GOT3 (cell line): ENCODE results near the gene PGAP1.

Experiments
- DNase-seq: peaks from one replicate; lab custom pipeline; 2025; ENCODE audit warnings: mixed read lengths; lab: John Stamatoyannopoulos, UW

PGAP1 gene

DNA sequence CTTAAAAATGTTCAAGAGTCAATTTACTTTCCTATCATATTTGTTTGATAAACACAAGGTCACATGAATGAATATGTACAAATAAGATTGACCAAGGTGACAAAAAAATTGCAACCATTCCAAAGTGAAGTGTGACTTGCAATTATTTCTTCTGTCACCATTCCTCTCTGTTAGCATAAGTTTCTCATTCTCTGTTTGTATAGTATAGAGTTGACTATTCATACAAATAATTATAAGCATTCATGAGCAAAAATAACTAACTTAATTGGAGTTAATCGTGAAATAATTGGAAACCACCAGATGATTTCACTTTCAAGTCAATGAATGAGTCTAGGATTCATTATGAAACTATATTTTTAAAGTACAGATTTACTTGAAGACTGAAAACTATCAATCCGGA, 42.1 kb downstream of the PGAP1 start:
- DNase-seq, result no peak

DNA sequence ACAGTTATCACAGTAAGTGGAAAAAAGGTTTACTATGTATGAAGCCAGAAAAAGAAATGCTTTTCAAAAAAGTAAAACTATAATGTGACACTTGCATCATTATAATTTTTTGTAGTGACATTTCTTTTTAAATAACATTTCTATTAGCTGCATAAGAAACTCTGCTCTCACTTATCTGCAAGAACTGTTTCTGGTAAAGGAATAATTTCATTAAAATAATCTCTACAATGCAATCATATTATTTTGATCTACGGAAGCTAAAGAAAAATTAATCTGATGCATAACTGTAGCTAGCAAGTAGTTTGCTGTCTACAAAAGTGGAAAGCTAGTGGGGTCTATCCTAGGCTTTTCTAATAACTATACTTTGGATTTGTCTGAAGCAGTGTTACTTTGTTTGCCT, 50.1 kb downstream of the PGAP1 start:
- no peak for DNase-seq

DNA sequence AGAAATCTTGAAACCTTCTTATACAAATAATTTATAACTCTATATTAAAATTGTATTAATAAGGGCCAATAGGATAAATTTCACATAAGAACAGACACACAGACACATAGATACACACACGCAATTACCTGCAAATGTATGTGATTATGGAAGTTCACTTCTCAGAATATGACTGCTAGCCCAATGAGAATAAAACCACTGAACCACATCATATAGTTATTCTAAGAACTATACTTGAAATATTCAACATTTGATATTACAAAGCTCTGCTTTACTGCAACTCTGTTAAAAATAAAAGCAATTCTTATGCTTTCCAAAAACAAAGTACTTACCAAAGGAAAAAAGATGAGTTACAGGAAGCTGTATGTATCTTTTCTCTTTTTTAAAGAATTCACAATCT, 51.1 kb downstream of the PGAP1 start:
- DNase-seq, result no peak

DNA sequence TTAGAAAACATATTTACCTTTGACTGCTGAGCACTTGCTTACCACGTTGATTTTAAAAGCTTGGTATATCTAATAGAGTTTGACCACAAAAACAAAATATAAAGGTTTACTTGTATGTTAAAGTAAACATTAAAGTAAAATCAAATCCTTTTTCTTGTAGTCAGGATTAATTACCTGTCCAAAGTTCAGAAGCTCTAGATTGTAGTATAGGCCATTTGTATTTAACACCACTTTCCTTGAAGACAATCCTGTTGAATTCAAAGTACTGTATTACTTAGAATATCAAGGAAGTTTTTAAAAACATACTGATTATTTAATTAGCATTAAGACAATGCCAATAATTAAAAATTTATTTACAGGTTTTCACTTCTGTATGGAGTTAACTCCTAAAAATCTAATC, 53.0 kb downstream of the PGAP1 start:
- DNase-seq, result no peak

DNA sequence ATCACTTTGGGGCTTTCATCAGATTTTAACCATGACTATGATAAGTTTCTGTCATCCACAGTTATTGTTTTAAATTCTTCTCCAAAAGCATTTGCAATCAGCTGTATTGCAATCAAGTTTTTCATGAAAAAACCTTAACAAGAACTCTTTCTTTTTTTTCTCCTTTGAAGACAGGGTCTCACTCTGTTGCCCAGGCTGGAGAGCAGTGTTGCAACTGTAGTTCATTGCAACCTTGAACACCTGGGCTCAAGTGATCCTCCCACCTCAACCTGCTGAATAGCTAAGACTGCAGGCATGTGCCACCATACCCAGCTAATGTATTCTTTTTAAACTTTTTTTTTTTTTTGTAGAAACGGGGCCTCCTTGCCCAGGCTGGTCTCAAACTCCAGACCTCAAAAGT, 71.9 kb downstream of the PGAP1 start:
- no peak for DNase-seq

DNA sequence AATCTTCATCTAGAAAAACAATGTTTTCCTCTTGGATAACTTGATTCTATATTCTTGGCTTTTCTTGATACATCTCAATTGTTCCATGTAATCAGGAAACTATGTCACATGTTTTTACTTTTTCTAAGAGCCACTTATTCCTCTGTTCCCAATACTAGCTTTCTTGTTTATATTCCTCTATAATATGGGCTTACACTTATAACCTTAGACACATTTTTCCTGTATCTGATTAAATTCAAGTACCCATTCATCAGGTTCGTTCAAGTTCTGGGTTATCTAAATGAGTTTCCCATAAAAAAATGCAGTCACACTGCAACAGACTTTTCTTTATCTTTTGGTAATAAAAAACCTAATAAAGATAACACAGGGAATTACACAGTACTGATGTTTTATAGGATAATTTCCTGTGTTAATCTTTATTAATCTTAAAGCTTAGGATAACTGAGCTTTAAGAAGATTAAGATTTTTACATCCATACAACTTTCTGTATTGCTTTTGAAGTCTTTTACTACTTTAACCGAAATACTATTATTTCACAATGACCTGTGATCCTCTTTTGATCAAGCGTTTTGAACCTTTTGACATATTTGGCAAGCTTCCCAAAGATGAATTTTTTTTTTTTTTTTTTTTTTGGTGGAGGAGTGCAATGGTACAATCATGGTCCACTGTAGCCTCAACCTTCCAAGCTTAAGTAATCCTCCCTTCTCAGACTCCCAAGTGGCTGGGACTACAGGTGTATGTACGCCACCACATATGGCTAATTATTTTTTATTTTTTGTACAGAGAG, 73.0 kb downstream of the PGAP1 start:
- DNase-seq, result no peak

DNA sequence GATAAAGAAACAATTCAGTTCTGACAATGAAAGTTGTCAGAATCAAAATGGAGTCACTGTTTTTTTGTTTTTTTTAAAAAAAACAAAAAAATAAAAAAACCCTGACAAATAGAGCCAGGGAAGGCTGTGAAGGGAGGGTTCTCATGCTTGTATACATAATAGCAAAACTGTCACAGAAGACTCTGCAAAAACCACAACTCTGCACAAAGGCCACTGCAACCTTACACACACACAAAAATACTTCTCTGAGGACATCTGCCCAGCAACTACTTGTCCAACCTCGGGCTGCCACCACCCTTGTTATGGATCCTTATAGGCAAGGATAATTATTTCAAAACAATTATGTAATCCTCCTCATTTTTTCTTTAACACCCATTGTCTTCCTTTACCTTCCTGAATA, 75.4 kb downstream of the PGAP1 start:
- DNase-seq, result no peak

DNA sequence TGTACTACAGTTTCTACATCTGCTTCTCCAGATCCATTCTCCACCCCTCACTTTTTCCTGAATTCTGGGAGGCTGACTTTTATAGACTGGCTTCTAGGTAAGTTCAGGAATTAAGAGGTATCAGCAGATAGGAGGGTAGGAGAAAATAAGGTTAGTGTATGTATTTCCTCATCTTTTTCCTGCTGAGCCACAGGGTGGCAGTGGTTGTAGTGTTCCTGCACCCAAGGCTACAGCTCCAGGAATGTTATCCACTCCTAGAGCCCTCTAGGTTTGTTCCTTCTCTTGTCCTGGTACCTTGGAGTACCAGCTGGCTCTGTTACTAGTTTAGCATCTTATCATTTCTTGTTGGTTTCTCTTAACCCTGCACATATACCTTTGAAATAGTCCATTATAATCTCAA, 76.6 kb downstream of the PGAP1 start:
- DNase-seq, result no peak

DNA sequence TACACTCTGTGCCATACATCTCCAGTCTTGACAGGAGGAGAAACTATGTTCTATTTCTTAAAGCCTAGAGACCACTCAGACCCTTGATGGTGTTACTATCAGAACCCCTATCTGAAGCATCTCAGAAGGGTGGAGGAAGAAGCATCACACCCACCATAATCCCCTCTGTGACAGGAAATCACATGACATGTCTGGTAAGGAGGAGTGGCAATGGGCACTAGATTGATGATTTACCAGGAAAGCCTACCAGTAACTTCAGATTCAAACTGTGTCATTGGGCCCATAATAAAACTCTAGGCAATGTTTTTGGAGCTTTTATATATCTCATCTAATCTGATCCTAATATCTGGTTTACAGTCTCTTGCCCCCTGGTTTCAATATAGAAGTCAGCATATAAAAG, 80.2 kb downstream of the PGAP1 start:
- DNase-seq, result no peak

DNA sequence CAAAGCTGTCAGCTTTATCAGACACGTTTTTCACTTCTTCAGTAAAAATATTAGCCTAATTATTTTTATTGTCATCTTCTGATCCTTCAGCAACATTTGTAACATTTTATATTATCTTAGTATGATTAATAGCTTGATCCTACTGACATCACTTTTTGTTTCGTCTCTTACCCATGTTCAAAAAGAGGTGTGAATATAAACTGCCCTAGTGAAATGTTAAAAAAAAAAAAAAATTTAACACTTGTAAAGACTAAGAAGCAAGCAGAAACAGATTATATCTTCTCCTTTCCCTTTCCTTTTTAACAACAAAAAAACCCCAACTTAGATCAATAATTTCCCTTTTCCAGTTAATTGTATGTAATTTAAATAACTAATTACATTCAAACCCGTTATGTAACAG, 81.1 kb downstream of the PGAP1 start:
- no peak for DNase-seq

DNA sequence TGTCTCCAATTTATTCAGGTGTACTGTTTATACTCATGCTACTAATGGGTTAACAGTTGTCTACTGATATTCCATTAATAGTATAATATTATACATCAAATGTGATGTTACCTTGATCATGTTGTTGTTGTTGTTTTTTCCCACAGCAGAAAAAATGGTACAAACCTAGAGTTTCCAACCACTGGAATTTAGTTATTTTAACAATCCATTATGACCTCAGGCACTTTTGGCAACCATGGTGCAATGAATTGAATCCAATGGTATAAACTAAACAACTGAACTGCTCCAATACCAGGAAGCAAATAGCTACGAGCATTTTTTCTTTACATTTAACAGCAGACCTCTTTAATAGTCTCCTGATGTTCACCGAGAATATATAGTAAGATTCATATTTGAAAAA, 86.3 kb downstream of the PGAP1 start:
- DNase-seq, result no peak

DNA sequence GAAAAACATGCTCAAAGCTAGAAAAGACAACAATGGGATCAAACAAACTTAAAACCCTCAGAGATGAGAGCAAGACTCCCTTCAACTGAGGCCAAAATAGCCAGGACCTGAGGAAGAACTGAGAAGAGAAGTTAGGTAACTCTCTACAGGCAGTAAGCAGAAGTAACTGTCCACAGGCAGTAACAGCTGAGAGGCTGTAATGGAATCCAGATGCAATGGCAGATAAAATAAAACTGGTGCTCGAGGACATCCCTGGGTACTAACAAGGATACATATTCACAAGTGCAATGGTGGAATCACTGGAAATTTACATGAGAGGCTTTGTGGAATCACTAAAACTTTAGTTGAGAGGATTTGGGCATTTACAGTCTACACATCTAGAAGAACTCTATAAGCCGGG, 86.9 kb downstream of the PGAP1 start:
- DNase-seq, result no peak

DNA sequence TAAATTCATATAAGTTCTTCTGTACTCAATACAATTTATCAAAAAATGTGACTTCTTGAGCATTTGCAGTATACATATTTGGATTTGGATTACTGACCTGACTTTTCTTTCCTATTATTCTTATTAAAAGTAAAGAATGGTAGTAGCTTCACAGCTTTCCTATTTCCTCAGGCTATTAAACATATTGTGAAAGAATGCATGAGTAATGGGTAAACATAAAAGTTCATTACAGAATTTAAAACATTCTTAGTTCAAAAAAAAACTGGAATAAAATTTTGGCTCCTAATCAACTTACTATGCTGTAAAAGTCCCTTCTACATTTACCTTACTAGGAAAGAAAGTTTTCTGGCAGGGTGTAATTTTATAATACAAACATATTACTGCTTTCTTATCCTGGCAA, 90.1 kb downstream of the PGAP1 start:
- no peak for DNase-seq

DNA sequence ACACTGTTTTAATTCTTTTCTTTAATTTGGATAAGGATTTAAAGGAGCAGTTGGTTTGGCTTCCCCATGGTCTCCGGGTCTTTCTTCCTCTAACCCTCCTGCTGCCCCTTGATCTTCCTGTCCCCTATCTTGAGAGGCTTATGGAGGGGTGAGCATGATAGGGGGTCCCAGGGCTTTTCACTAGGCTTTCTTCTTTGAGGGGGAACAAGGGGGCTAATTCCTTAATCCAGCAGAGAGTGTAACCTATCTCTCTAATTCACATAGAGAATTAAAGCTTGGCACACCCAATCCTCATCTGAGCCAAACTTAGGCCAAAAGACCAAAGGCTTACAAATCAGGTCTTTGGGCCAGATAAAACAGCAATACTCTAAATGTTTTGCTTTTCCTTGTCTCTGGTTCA, 95.8 kb downstream of the PGAP1 start:
- DNase-seq, result no peak

DNA sequence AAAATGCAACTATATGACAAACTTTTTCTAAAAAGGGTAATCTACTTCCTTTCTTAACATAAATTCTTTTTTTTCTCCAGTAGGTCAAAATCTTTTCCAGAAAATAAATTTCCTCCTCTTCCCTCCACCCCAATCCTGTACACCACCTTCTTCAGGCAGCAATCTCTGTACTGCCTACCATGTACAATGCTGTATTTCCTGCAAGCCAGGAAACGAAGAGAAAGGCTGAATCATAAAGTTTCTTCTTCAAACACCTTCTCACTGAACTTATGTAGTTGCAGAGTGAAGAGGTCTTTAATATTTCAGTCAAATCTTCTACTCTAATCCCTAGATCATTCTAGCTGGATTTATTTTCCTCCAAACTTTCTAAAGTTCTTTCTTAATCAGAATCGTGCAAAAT, 99.2 kb downstream of the PGAP1 start:
- no peak for DNase-seq

DNA sequence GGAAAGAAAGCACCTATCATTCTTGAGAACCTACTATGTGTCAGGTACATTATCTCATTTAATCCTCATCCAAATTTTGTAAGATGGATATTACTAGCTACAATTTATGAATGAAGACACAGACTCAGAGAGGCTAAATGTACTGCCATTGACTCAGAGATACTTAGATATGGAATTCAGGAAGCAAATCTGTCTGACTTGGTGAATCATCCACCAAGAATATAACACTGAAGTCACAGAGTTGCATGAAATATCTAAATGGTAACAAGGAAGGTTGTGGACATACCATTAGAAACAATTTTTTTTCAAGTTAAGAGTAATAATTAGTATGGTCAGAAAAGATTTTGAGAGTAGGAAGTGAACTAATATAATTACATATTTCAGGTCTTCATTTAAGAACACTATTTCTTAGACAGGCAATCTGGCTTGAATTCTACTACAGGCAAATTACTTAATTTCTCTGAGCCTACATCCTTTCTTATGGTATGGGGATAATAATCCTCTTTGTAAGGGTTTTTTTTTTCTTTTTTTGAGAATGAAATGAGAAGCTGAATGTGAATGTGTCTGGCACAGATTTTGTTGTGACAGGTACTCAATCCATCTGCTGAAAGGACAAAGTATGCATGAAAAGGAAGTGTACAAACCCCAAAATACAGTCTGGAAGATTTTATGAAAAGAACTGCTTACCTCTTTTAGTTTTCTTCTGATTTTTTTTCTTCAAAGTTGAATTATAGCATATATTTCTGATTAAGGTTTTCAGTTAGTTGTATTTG, 102.6 kb downstream of the PGAP1 start:
- DNase-seq, result no peak

DNA sequence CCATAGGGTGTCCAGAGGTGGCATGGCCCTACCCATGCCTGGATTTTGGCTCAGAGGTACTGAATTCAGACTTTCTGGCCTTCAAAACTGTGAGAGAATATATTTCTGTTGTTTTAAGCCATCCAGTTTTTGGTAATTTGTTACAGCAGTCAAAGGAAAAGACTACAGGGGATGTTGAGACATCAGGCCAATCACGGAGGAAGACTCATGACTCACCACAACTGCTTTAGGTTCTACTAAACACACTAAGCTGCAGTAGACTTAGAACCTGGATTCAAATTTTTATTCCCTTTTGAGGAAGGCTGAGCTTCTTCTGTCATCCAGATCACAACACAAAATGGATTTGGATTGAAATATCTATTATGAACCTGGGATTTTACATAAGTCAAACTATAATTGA, 105.3 kb downstream of the PGAP1 start:
- DNase-seq, result no peak

DNA sequence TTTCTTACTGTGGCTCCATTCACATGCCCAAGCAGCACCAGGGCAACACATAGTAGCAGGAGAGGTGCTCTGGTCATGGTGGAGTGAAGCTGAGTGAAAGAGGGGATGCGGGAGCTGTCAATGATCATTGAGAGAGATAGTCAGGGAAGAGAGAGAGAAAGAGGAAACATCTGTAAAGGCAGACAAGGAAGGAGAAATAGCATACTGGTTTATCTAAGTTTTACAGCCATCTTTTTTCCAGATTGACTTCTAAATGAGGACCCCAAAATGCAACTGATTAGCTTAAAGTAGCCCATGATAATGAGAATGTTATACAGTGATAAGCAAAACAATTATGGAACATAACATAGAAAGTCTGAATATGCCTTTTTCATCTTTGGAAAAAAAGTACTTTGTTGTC, 117.2 kb downstream of the PGAP1 start, which contains the start of gene C2orf66:
C2orf66 (minus strand) TSS at position 96 of the 400 bp plus-strand sequence; CDS start at position 77, 19 bp downstream.
- DNase-seq, result no peak

DNA sequence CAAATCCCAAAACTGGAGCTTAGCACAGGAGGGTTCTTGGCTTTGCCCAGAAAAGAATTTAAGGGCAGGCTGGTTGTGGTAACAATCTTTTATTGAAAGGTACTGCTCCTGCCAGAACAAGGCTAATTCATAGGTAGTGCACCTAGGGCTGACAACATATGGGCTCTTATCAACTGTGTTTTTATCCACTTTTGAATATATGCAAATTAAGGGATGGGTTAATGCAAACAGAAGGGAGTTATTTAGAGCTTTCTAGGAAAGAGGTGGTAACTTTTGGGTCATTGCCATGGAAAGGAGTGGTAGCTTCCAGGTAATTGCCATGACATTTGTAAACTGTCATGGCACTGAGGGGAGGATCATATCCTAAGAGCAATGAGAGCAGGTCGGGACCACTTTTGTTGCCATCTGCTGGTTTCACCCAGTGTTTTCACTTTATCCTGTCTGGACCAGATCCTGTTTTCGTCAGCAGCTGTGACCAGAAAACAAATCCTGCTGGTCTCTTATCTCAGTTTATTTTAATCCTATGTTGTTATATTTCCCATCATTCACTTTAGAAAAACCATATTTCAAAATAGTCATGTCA, 118.3 kb downstream of the PGAP1 start:
- DNase-seq, result no peak

DNA sequence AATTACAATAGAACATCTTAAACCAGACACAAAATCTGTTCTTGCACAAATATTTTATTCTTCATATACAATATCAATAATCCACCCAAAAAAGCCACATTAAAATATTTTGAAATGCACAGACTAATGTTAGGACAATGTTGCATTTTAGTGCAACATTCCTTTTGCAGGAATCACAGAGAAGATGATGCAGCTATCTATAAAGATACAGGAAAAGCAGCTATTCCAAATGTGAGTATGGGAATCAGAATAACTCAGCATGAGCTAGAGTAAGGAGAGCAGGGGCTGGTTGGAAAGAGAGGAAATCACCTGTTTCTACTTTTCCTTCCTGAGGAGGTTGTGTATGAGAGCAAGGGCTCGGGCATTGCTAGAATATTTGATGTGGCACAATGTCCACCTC, 122.1 kb downstream of the PGAP1 start:
- no peak for DNase-seq

DNA sequence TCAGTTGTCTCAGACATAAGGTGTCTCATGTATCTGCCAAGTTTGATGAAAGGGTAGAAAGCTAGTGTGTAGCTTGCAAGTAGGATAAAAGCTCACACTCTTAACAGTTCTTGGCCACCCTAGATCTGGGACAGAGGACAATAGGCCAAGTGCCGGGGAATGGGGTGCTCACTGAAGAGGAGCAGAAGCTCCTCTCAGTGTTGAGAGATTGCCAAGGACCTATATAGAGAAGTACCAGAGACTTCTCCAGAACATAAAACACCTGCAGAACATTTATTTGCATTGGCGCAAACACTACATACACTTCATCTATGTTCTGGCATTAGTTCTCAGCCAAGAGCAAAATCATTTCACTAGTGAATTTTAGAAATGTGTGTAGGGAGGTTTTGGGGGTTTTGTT, 124.1 kb downstream of the PGAP1 start:
- no peak for DNase-seq

DNA sequence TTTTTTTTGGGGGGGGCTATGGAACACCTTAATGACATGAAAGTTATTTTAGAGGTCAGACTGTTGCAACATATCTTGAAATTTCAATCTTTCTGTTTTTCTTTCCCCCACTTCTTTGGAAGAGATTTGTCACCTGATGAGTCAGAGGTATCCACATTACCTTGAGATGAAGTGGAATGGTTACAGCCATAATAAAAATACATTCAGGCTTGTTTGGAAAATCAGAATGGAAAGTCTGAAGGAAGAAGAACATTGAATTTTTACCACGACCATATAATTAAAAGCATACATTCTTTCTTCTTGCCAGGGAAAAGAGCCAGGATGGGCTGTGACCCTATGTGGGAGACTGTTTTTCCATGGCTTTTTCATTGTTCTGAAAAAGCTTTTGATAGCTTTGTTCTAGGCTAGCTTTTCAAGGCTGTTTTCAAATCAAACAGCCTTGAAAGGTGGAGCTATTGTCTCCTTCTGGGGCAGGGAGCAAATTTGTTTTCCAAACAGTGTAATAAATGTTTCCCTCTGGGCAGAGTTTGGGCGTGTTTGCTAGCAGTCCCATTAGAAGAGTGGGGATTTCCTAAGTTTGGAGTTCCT, 124.7 kb downstream of the PGAP1 start:
- DNase-seq, result no peak

DNA sequence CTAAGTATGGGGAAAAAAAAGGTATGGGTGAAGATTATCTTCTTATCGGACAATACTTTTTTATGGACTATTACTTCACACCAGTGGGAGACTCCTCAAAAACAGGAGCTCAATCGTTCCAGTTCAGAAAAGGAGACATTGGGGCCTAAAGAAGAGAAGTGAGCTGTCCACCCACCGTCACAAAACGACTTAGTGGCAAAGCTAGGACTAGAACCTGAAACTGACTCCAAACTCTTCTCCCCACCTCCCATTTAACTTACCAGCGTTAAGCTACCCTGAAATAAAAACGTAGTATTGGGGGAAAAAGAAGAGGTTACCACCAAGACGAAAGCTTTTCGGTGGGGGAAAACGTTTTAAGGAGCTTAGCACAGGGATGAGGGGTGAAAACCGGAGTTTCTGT, 127.5 kb downstream of the PGAP1 start:
- no peak for DNase-seq
